Measurements from ENCODE around the gene DBF4. TPM values are rescaled to one million over a fixed set of nuclear protein-coding genes. Genes with fewer than 3 reads are reported as not detected.
A peak's percentile ranks its signal among the peaks of the same experiment; 100 is the strongest.

Gene DBF4
- total and polyA plus RNA-seq, 10 of the 15 experiments (the other 5 are each of a cell fraction or from before 2014, with no cell fraction given) = 29.3 to 89.8 (median 62.4) TPM

DNA sequence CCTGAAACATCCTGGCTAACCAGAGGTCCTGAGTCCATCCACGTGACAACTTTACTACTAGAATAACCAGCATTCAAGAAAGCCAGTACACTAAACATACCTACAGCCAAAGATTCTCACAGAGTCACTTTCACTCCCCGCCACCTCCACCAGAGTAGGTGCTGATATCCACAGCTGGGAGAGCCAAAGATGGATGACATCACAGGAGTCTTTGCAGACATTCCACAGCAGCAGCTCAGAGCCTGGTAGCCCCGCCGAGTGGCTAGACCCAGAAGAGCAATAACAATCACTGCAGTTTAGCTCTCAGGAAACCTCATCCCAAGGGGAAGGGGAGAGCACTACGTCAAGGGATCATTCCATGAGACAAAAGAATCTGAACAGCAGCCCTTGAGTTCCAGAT is 44.3 kb downstream of the DBF4 start:
- H3K4me1 ChIP-seq (ENCODE audit: control insufficient read depth, insufficient read depth, low read length) = no peaks in the 10 kb centered on the region; the same call in 1 of the 2 replicates
- H3K79me2 ChIP-seq (ENCODE audit: control insufficient read depth, insufficient read depth, low read length) = peaks cover 18% of the 10 kb centered on the region
- ATAC-seq = peak; percentile 8; the same call in 2 of the 3 replicates
- no peaks in the 10 kb centered on the region for H3K36me3 ChIP-seq (ENCODE audit: control insufficient read depth in 2 of 2, insufficient read depth in 2 of 2, low read length in 1 of 2)
- POLR2A ChIA-PET = interaction anchor here (0.9 to 1.5 kb wide), 2 partner anchors 14 to 49 kb away, joined by 3 to 11 read pairs; no protein-coding TSS in a partner anchor
- intact Hi-C loops (cut with micrococcal nuclease; ENCODE audit: unreplicated experiment) (loop anchor here (10.0 kb wide), 1 partner anchor 576 kb away; the partner anchor contains the start of gene CROT), in situ Hi-C loops (cut with MboI) (no loop called here)
- peak overlapping the region; percentile 25; the same call in 1 of the 2 replicates for H3K4me2 ChIP-seq (ENCODE audit: control insufficient read depth, insufficient read depth)
- no peaks in the 10 kb centered on the region for H3K27me3 ChIP-seq (replicated peaks in 1 of 2; ENCODE audit: control insufficient read depth in 2 of 2, insufficient read depth in 2 of 2, low read length in 1 of 2)
- no peak for TF ChIP-seq RFX5 (IDR thresholded peaks at IDR 0.05; ENCODE audit: low read depth, low read length)
- no peak for TF ChIP-seq PML (IDR thresholded peaks at IDR 0.05; ENCODE audit: low read length)
- no peak for TF ChIP-seq EED (IDR thresholded peaks at IDR 0.05; ENCODE audit: low read depth)
- TF ChIP-seq ESRRA (IDR thresholded peaks at IDR 0.05; ENCODE audit: low read length) = no peak
- TF ChIP-seq, protein P1, sequence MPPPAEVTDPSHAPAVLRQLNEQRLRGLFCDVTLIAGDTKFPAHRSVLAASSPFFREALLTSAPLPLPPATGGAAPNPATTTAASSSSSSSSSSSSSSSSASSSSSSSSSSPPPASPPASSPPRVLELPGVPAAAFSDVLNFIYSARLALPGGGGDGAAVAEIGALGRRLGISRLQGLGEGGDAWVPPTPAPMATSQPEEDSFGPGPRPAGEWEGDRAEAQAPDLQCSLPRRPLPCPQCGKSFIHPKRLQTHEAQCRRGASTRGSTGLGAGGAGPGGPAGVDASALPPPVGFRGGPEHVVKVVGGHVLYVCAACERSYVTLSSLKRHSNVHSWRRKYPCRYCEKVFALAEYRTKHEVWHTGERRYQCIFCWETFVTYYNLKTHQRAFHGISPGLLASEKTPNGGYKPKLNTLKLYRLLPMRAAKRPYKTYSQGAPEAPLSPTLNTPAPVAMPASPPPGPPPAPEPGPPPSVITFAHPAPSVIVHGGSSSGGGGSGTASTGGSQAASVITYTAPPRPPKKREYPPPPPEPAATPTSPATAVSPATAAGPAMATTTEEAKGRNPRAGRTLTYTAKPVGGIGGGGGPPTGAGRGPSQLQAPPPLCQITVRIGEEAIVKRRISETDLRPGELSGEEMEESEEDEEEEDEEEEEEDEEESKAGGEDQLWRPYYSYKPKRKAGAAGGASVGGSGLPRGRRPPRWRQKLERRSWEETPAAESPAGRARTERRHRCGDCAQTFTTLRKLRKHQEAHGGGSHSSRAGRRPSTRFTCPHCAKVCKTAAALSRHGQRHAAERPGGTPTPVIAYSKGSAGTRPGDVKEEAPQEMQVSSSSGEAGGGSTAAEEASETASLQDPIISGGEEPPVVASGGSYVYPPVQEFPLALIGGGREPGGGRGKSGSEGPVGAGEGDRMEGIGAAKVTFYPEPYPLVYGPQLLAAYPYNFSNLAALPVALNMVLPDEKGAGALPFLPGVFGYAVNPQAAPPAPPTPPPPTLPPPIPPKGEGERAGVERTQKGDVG (CRISPR knock-in tag; IDR thresholded peaks at IDR 0.05) = no peak
- no peak for TF ChIP-seq CBFB (IDR thresholded peaks at IDR 0.05; ENCODE audit: low read depth)
- TF ChIP-seq BRCA1 (IDR thresholded peaks at IDR 0.05; ENCODE audit: low read depth, low read length) = no peak
- no peak for TF ChIP-seq SUZ12 (IDR thresholded peaks at IDR 0.05; ENCODE audit: unreplicated experiment)
- DNase-seq (ENCODE audit: low read depth, low spot score) = no peak
- H3K27ac ChIP-seq (ENCODE audit: control insufficient read depth, insufficient read depth) = no peak overlapping the region
- SMC1A ChIA-PET (ENCODE audit: uncharacterized antibody, unreplicated experiment) = interaction anchor here (0.7 to 2.6 kb wide), 13 partner anchors 9 to 191 kb away, joined by 3 to 17 read pairs (median 4); no protein-coding TSS in a partner anchor
- no peak overlapping the region for H3K4me3 ChIP-seq
- no peak for FAIRE-seq
- H2AFZ ChIP-seq (ENCODE audit: control insufficient read depth, low read depth, low read length) = no peak overlapping the region
- H4K20me1 ChIP-seq (ENCODE audit: control insufficient read depth, insufficient read depth) = no peaks in the 10 kb centered on the region
- RAD21 ChIA-PET (ENCODE audit: unreplicated experiment) = interaction anchor here (0.7 to 1.9 kb wide), 4 partner anchors 13 to 191 kb away, joined by 3 to 6 read pairs (median 4); partner anchors contain the start of gene ADAM22
- H3K9ac ChIP-seq (ENCODE audit: control insufficient read depth, insufficient read depth, low read length) = no peak overlapping the region
- H3K9me3 ChIP-seq (replicated peaks; ENCODE audit: control insufficient read depth, insufficient read depth, low read length) = no peaks in the 10 kb centered on the region; the same call in 2 of the 3 replicates
- 80% methylated on average over 5 of the region's 5 CpGs for WGBS (ENCODE audit: insufficient coverage, insufficient replicate concordance, low lambda C conversion rate, missing lambda C conversion rate)
- no TSS peak for BruUV-seq (replicated peaks)
- CTCF ChIA-PET = interaction anchor here (1.4 to 4.7 kb wide), 4 partner anchors 10 to 218 kb away, joined by 3 to 14 read pairs (median 4); partner anchors contain the start of gene ADAM22

Data from GM12878 (cell line).